K562 (cell line): ENCODE data around the gene DUSP19. TPM values are rescaled to one million over a fixed set of nuclear protein-coding genes. Genes with fewer than 3 reads are reported as not detected.

Source experiments
- ATAC-seq: fragments of 200-7000 bp; cut with Tn5 transposase; 3 replicates; pipeline ENCODE4 v1.9.1; 2020; ENCODE audit warnings: moderate library complexity
- BruUV-seq: library from RNA; stranded (reverse); fragments of 400-500 nt; replicated peaks from 2 replicates; lab custom pipeline; 2021; lab: Mats Ljungman, UMichigan
- CTCF ChIA-PET: fragments of 300-600 bp; formaldehyde crosslinking; extraction: SDS; loops from one replicate; lab custom pipeline; 2021; ENCODE audit warnings: low intra/inter-chr PET ratio; lab: Yijun Ruan, JAX
- POLR2A ChIA-PET: fragments of 300-600, 350-650 bp; sonication (Branson Sonifier 250); formaldehyde crosslinking; extraction: SDS; loops from one replicate; lab custom pipeline; 2021; ENCODE audit warnings: antibody characterized with exemption, inconsistent platforms; lab: Yijun Ruan, JAX
- DNase-seq, 4 experiments: peaks; one replicate each; pipeline versions ENCODE4 v3.0.0 to v3.0.0-alpha.2; 2011 to 2018; ENCODE audit warnings: low spot score in 3 of 4, mixed read lengths in 3 of 4; ENCODE audit errors: extremely low read depth in 1 of 4
- FAIRE-seq: peaks from 2 replicates; lab custom pipeline; 2011; peaks lifted over from hg19 to GRCh38; lab: Jason Lieb, UNC
- H2AFZ ChIP-seq: 2 replicates; pipeline ENCODE4 v1.6.0; 2011; ENCODE audit warnings: low read depth, low read length, control low read depth, inconsistent platforms
- H3K27ac ChIP-seq: fragments of 200-600 bp; 3 replicates; pipeline ENCODE4 v1.8.0; 2011; ENCODE audit warnings: low read depth, mild to moderate bottlenecking, control low read depth, inconsistent platforms, low read length, moderate library complexity, mixed read lengths; ENCODE audit errors: extremely low read depth
- H3K27me3 ChIP-seq, 2 experiments: fragments of 300-600 bp in 1 of 2; 2 replicates in 1 of 2; 3 replicates in 1 of 2; pipeline versions ENCODE4 v1.6.0 to v1.8.0; 2011; ENCODE audit warnings: inconsistent platforms in 2 of 2, low read length in 2 of 2, mild to moderate bottlenecking in 1 of 2, mixed read lengths in 1 of 2, moderate library complexity in 1 of 2; ENCODE audit not compliant: control insufficient read depth in 2 of 2, insufficient read depth in 2 of 2
- H3K36me3 ChIP-seq: fragments of 300-600 bp; 3 replicates; pipeline ENCODE4 v1.8.0; 2011; ENCODE audit warnings: mild to moderate bottlenecking, low read length, inconsistent platforms; ENCODE audit not compliant: control insufficient read depth, insufficient read depth
- H3K4me1 ChIP-seq, 2 experiments: fragments of 200-600 bp in 1 of 2; replicated peaks in 1 of 2; 2 replicates in 1 of 2; 3 replicates in 1 of 2; pipeline versions ENCODE4 v1.5.1 to v1.8.0; 2011; ENCODE audit warnings: inconsistent platforms in 2 of 2, low read length in 2 of 2, mild to moderate bottlenecking in 1 of 2, mixed read lengths in 1 of 2, moderate library complexity in 1 of 2; ENCODE audit not compliant: control insufficient read depth in 2 of 2, insufficient read depth in 2 of 2
- H3K4me2 ChIP-seq: 2 replicates; pipeline ENCODE4 v1.6.1; 2011; ENCODE audit warnings: low read length, control low read depth, inconsistent platforms, mixed read lengths; ENCODE audit not compliant: insufficient read depth
- H3K4me3 ChIP-seq: fragments of 200-600 bp; sonication (generic), shearing (Covaris generic); 2 replicates; pipeline ENCODE4 v1.5.1; 2016; ENCODE audit warnings: control low read depth, inconsistent platforms
- H3K79me2 ChIP-seq: fragments of 200-600 bp; 3 replicates; pipeline ENCODE4 v1.8.0; 2011; ENCODE audit warnings: low read length, inconsistent platforms; ENCODE audit not compliant: control insufficient read depth, insufficient read depth
- H3K9ac ChIP-seq, 2 experiments: 2 replicates each; pipeline versions ENCODE4 v1.6.0 to v1.6.1; 2011; ENCODE audit warnings: low read depth in 2 of 2, low read length in 2 of 2, control low read depth in 1 of 2, inconsistent platforms in 1 of 2, mild to moderate bottlenecking in 1 of 2, mixed read lengths in 1 of 2; ENCODE audit not compliant: insufficient read depth in 1 of 2
- H3K9me1 ChIP-seq: one replicate; pipeline ENCODE4 v1.6.0; 2011; ENCODE audit warnings: inconsistent platforms, mild to moderate bottlenecking, low read length, moderate library complexity; ENCODE audit not compliant: control insufficient read depth, insufficient read depth
- H3K9me3 ChIP-seq: replicated peaks from 2 replicates; pipeline ENCODE4 v1.5.1; 2011; ENCODE audit warnings: low read depth, low read length, inconsistent platforms; ENCODE audit not compliant: control insufficient read depth, insufficient read depth
- H4K20me1 ChIP-seq: replicated peaks from 2 replicates; pipeline ENCODE4 v1.6.1; 2011; ENCODE audit warnings: low read length, inconsistent platforms, mixed read lengths; ENCODE audit not compliant: control insufficient read depth, insufficient read depth
- DPF2 ChIP-seq: fragments of 450-650 bp; IDR thresholded peaks from 2 replicates; pipeline ENCODE4 v1.6.1; 2016
- ESRRA ChIP-seq: fragments of 450-650 bp; IDR thresholded peaks from 2 replicates; pipeline ENCODE4 v1.6.1; 2014; ENCODE audit warnings: low read depth, mild to moderate bottlenecking, moderate library complexity, borderline replicate concordance
- GABPB1 ChIP-seq: sonication (generic); formaldehyde crosslinking; IDR thresholded peaks from 2 replicates; pipeline ENCODE4 v1.8.0; 2022; ENCODE audit warnings: mild to moderate bottlenecking, missing genetic modification reagents
- ILK ChIP-seq: fragments of 450-650 bp; IDR thresholded peaks from 2 replicates; pipeline ENCODE4 v1.6.1; 2016; ENCODE audit warnings: missing genetic modification characterization, low read depth, mild to moderate bottlenecking, missing compliant biosample characterization, moderate library complexity, borderline replicate concordance
- ZBTB40 ChIP-seq, 2 experiments: fragments of 450-650 bp in 1 of 2; sonication (generic) in 1 of 2; formaldehyde crosslinking in 1 of 2; IDR thresholded peaks; 2 replicates each; pipeline versions ENCODE4 v1.7.1 to v1.9.0; 2016 to 2022; ENCODE audit warnings: inconsistent platforms in 1 of 2, mild to moderate bottlenecking in 1 of 2, missing genetic modification reagents in 1 of 2
- ZKSCAN8 ChIP-seq: fragments of 200-800 bp; sonication (Bioruptor generic); IDR thresholded peaks from 2 replicates; pipeline ENCODE4 v1.6.1; 2016; ENCODE audit warnings: missing genetic modification characterization, missing compliant biosample characterization
- WGBS: fragments of 100-300 bp; shearing (Covaris generic); methylation state at CpG from one replicate; pipeline ENCODE4 v1.1.6; 2016; ENCODE audit warnings: low coverage, mixed read lengths; ENCODE audit not compliant: insufficient coverage; ENCODE audit errors: missing lambda C conversion rate; 5-methylcytosine and 5-hydroxymethylcytosine counted together
- in situ Hi-C: fragments of 300-500 bp; cut with MboI; formaldehyde crosslinking; loops from 4 replicates; pipeline ENCODE4 v1.15.0; 2018; ENCODE audit warnings: inconsistent platforms, mixed read lengths
- intact Hi-C: fragments of 100-400 bp; cut with micrococcal nuclease; formaldehyde crosslinking; loops from 2 replicates; pipeline ENCODE4 v1.14.2; 2022
- polyA plus RNA-seq, 8 experiments: library from polyadenylated mRNA; depleted of rRNA in 4 of 8; stranded (reverse) in 5 of 8; unstranded in 3 of 8; fragments of >200 nt; fragmentation: Nextera tagmentation in 2 of 8; fragmentation: Illumina TruSeq in 1 of 8; extraction: Ambion mirVana in 2 of 8; extraction: Trizol in 1 of 8; gene quantifications; 2 replicates each; pipeline versions ENCODE4 v1.2.1 to v1.2.3, GENCODE V29; 2011 to 2014; ENCODE audit warnings: inconsistent platforms in 1 of 8, missing spikeins in 1 of 8
- total RNA-seq, 7 experiments: library from RNA; depleted of rRNA in 6 of 7; stranded (reverse); fragments of >200 nt in 6 of 7; fragmentation: Illumina TruSeq in 2 of 7; extraction: Trizol in 2 of 7; gene quantifications; 2 replicates each; pipeline versions ENCODE4 v1.2.1 to v1.2.3, GENCODE V29; 2011 to 2021; ENCODE audit warnings: low replicate concordance in 1 of 7

DUSP19 gene
- total and polyA plus RNA-seq, 9 of the 15 experiments (the other 6 are each of a cell fraction or from before 2014, with no cell fraction given), result 1.6 to 6.3 (median 3.1) TPM

DNA sequence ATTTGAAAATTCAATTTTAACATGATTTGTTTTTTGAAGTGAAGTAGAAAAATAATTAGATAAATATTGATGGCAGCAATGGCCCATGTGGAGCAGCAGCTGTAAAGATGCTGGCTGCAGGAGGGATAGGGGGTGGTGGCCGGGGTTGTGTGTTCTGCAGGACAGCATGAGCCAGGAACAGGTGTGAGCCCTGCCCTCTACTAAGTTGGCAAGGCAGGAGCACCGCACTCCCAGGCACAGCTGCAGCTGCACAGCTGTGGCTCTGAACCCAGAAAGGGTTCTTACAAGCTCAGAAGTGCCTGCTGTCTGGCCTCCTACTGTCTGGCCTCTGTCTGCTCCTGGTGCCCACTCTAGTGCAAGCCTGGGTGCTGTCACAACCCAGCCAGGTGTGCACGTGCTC lies 10.0 kb upstream of the DUSP19 start:
- H3K4me3 ChIP-seq, result no peak overlapping the region
- no peak overlapping the region for H3K27ac ChIP-seq
- FAIRE-seq (no peak), DNase-seq (no peak), ATAC-seq (no peak)
- in situ Hi-C loops (no loop called here), intact Hi-C loops (no loop called here)
- BruUV-seq, result no TSS peak
- H3K4me2 ChIP-seq, result no peak overlapping the region
- no peaks in the 10 kb centered on the region for H3K27me3 ChIP-seq
- peaks cover 0 to 9% of the 10 kb centered on the region in 2 experiments; a peak in 1 of 5 replicates for H3K4me1 ChIP-seq
- ChIA-PET POLR2A (interaction anchor here (0.7 to 1.0 kb wide), 3 partner anchors 10 to 88 kb away, joined by 3 to 5 read pairs (median 3); no protein-coding TSS in a partner anchor), CTCF (no interaction called here)
- no peak overlapping the region for H2AFZ ChIP-seq
- TF ChIP-seq ZKSCAN8 (CRISPR knock-in tag), result no peak
- TF ChIP-seq ZBTB40 (IDR thresholded peaks at IDR 0.05), result no peak
- TF ChIP-seq ZBTB40 (CRISPR knock-in tag; IDR thresholded peaks at IDR 0.05), result no peak
- TF ChIP-seq ESRRA, result no peak
- TF ChIP-seq ILK (tag), result no peak
- TF ChIP-seq DPF2, result no peak
- TF ChIP-seq GABPB1 (CRISPR knock-in tag), result no peak
- H3K36me3 ChIP-seq, result no peaks in the 10 kb centered on the region
- H3K9me3 ChIP-seq, result peaks cover 8% of the 10 kb centered on the region
- H3K9ac ChIP-seq, result no peak overlapping the region
- H3K9me1 ChIP-seq, result no peaks in the 10 kb centered on the region
- H3K79me2 ChIP-seq, result no peaks in the 10 kb centered on the region
- no peaks in the 10 kb centered on the region for H4K20me1 ChIP-seq
- 20% methylated on average over 3 of the region's 3 CpGs for WGBS
